Epithelial cell of prostate (primary cell): ENCODE data around the gene OR2T34.
"Not testable (repeated sequence)": the region's sequence is repeated elsewhere in the genome, so short reads cannot be mapped to it uniquely, and the experiment has no call there.

Source experiments
- DNase-seq: peaks from one replicate; pipeline ENCODE4 v3.0.0-alpha.2; 2011; ENCODE audit warnings: low read depth, low spot score
- H3K27ac ChIP-seq: fragments of 450-650 bp; 2 replicates; pipeline ENCODE4 v1.5.1; 2017; ENCODE audit warnings: mild to moderate bottlenecking

OR2T34 gene

GRCh38 chr1:248565530-248566373, 8.8 kb downstream of the OR2T34 start:
- DNase-seq, H3K27ac ChIP-seq: not testable (repeated sequence)

GRCh38 chr1:248562672-248563071, 11.9 kb downstream of the OR2T34 start, which contains the start of gene OR2T29:
Gene OR2T29 (minus strand): TSS chr1:248562772. CDS start chr1:248559491, 3,281 bp downstream.
- DNase-seq, H3K27ac ChIP-seq: not testable (repeated sequence)

- not testable (repeated sequence) for DNase-seq, H3K27ac ChIP-seq
Observed at GRCh38 chr1:248551027-248551426, 23.5 kb downstream of the OR2T34 start.

GRCh38 chr1:248547383-248547782, 27.2 kb downstream of the OR2T34 start:
- not testable (repeated sequence) for DNase-seq, H3K27ac ChIP-seq

GRCh38 chr1:248537449-248537848, 37.1 kb downstream of the OR2T34 start:
- DNase-seq, result not testable (repeated sequence)

More at GRCh38 chr1:248537449-248537848, 37.1 kb downstream of the OR2T34 start:
- not testable (repeated sequence) for H3K27ac ChIP-seq
